ENCODE data around the gene CDKN2A. TPM values are rescaled to one million over a fixed set of nuclear protein-coding genes. Genes with fewer than 3 reads are reported as not detected.

CDKN2A gene
- total RNA-seq, 1 experiment from 2014 or later: not detected

DNA sequence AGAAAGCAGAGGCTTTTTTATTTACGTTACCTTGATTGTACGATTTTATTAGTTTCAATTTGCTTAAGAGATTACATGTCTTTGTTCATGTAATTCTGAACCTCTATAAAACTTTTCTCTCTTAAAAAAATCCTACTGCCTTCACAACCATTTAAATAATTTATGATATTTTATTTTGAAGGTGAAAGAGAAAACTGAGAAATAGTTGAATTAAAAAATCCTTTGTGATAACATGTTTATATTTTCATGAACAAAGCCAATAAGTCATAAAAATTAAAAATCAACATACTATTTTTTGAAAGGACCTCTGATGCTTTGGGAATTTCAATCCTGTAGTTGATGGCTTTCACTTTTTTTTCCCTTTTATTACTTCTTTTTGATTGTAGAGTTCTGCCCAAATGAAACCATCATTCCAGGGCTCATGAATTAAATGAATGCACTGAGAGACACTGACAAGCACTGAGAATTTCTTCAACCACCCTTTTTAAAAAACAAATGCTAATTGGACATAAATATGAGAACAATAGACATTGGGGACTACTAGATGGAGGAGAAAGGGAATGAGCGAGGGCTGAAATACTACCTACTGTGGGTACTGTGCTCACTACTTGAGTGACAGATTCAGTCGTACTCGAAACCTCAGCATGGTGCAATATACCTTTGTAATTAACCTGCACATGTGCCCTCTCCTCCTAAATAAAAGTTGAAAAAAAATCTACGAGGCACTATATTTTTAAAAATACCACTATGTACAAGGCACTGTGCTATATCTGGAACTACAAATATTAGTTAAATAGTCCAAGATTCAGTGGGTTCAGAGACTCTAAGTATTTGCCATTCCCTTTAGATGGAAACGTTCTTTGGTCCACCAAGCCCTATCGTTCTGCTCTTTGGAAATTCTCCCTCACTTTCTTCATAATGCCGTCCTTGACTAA lies 5.9 kb downstream of the CDKN2A start:
- no peak overlapping the region for H3K4me3 ChIP-seq (ENCODE audit: low read depth in 2 of 2, low read length in 2 of 2)
- no peak for DNase-seq (ENCODE audit: low read depth, low spot score)
- ATAC-seq: no peak
- CTCF ChIA-PET: no interaction called here
- H3K4me1 ChIP-seq (ENCODE audit: control insufficient read depth, insufficient read depth, low read length): no peaks in the 10 kb centered on the region
- TF ChIP-seq SIN3A (IDR thresholded peaks at IDR 0.05; ENCODE audit: borderline replicate concordance, insufficient read depth, low read depth, low read length) (no peak), POLR2AphosphoS5 (IDR thresholded peaks at IDR 0.05; ENCODE audit: low read depth, low read length) (no peak), TCF7L2 (IDR thresholded peaks at IDR 0.05; ENCODE audit: low read depth, low read length) (no peak), CTCF (IDR thresholded peaks at IDR 0.05) (no peak)
- TF ChIP-seq, protein P1, sequence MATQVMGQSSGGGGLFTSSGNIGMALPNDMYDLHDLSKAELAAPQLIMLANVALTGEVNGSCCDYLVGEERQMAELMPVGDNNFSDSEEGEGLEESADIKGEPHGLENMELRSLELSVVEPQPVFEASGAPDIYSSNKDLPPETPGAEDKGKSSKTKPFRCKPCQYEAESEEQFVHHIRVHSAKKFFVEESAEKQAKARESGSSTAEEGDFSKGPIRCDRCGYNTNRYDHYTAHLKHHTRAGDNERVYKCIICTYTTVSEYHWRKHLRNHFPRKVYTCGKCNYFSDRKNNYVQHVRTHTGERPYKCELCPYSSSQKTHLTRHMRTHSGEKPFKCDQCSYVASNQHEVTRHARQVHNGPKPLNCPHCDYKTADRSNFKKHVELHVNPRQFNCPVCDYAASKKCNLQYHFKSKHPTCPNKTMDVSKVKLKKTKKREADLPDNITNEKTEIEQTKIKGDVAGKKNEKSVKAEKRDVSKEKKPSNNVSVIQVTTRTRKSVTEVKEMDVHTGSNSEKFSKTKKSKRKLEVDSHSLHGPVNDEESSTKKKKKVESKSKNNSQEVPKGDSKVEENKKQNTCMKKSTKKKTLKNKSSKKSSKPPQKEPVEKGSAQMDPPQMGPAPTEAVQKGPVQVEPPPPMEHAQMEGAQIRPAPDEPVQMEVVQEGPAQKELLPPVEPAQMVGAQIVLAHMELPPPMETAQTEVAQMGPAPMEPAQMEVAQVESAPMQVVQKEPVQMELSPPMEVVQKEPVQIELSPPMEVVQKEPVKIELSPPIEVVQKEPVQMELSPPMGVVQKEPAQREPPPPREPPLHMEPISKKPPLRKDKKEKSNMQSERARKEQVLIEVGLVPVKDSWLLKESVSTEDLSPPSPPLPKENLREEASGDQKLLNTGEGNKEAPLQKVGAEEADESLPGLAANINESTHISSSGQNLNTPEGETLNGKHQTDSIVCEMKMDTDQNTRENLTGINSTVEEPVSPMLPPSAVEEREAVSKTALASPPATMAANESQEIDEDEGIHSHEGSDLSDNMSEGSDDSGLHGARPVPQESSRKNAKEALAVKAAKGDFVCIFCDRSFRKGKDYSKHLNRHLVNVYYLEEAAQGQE (IDR thresholded peaks at IDR 0.05; ENCODE audit: insufficient read depth in 1 of 2, low read depth in 2 of 2, low read length in 1 of 2): no peak
- no peaks in the 10 kb centered on the region for H3K36me3 ChIP-seq (ENCODE audit: control insufficient read depth, insufficient read depth, low read length)
- no peaks in the 10 kb centered on the region for H3K9me3 ChIP-seq (ENCODE audit: control insufficient read depth, insufficient read depth, low read depth, low read length)
- intact Hi-C loops (cut with micrococcal nuclease; ENCODE audit: unreplicated experiment) (no loop called here), in situ Hi-C loops (cut with HindIII; ENCODE audit: low pct_unique_long_range_greater_than_20kb, low sequenced_read_pairs) (no loop called here)
- BruUV-seq (replicated peaks): no TSS peak
- H3K27me3 ChIP-seq (ENCODE audit: control insufficient read depth, insufficient read depth, low read length): no peaks in the 10 kb centered on the region
- POLR2A ChIA-PET: no interaction called here
- no peak overlapping the region for H3K27ac ChIP-seq (ENCODE audit: low read length)

GRCh38 chr9:21985964-21986667 lies 8.1 kb downstream of the CDKN2A start:
- no peaks in the 10 kb centered on the region for H3K27me3 ChIP-seq (ENCODE audit: control insufficient read depth, insufficient read depth, low read length)
- H3K4me3 ChIP-seq (ENCODE audit: low read depth in 2 of 2, low read length in 2 of 2): no peak overlapping the region
- ATAC-seq: no peak
- DNase-seq (ENCODE audit: low read depth, low spot score): no peak
- in situ Hi-C loops (cut with HindIII; ENCODE audit: low pct_unique_long_range_greater_than_20kb, low sequenced_read_pairs) (no loop called here), intact Hi-C loops (cut with micrococcal nuclease; ENCODE audit: unreplicated experiment) (no loop called here)
- BruUV-seq (replicated peaks): no TSS peak
- H3K9me3 ChIP-seq (ENCODE audit: control insufficient read depth, insufficient read depth, low read depth, low read length): no peaks in the 10 kb centered on the region
- TF ChIP-seq TCF7L2 (IDR thresholded peaks at IDR 0.05; ENCODE audit: low read depth, low read length) (no peak), CTCF (IDR thresholded peaks at IDR 0.05) (no peak), POLR2AphosphoS5 (IDR thresholded peaks at IDR 0.05; ENCODE audit: low read depth, low read length) (no peak), SIN3A (IDR thresholded peaks at IDR 0.05; ENCODE audit: borderline replicate concordance, insufficient read depth, low read depth, low read length) (no peak)
- TF ChIP-seq, protein P1 (IDR thresholded peaks at IDR 0.05; ENCODE audit: insufficient read depth in 1 of 2, low read depth in 2 of 2, low read length in 1 of 2): no peak
- H3K36me3 ChIP-seq (ENCODE audit: control insufficient read depth, insufficient read depth, low read length): no peaks in the 10 kb centered on the region
- CTCF ChIA-PET: no interaction called here
- H3K4me1 ChIP-seq (ENCODE audit: control insufficient read depth, insufficient read depth, low read length): no peaks in the 10 kb centered on the region
- H3K27ac ChIP-seq (ENCODE audit: low read length): no peak overlapping the region
- POLR2A ChIA-PET: no interaction called here

All from Panc1 (cell line).